Mammary epithelial cell (primary cell): ENCODE data around the gene KCNF1.

Experiments used
- CTCF ChIP-seq, 2 donors: IDR thresholded peaks in 1 of 2; conservative IDR thresholded peaks in 1 of 2; 2 replicates each; pipeline ENCODE4 v1.5.1; 2011 to 2012; ENCODE audit warnings: inconsistent platforms in 2 of 2, low read length in 2 of 2, mild to moderate bottlenecking in 2 of 2, control low read depth in 1 of 2, low read depth in 1 of 2; ENCODE audit not compliant: insufficient read depth in 1 of 2; ENCODE audit errors: extremely low read depth in 1 of 2
- EZH2 ChIP-seq: IDR thresholded peaks from 2 replicates; pipeline ENCODE4 v1.6.1; 2012; ENCODE audit warnings: low read length, inconsistent platforms, borderline replicate concordance

- TF ChIP-seq CTCF (conservative IDR thresholded peaks at IDR 0.05 in 1 of 2, IDR thresholded peaks at IDR 0.05 in 1 of 2; ENCODE audit: extremely low read depth in 1 of 2, insufficient read depth in 1 of 2, low read depth in 1 of 2, low read length in 2 of 2) (no peak), EZH2 (no peak)
These were observed 5.9 kb upstream of the KCNF1 start for GRCh38 chr2:10905862-10906143.
